ENCODE measurements around the gene GADL1. TPM values are rescaled to one million over a fixed set of nuclear protein-coding genes. Genes with fewer than 3 reads are reported as not detected.

The GADL1 gene
- total RNA-seq, 1 experiment from 2014 or later = not detected

- no peak for DNase-seq (ENCODE audit: low spot score)
Observed at GRCh38 chr3:30875505-30875904, 19.0 kb downstream of the GADL1 start.

- no peak for DNase-seq (ENCODE audit: low spot score)
Observed at GRCh38 chr3:30873671-30874070, 20.8 kb downstream of the GADL1 start.

- no peak for DNase-seq (ENCODE audit: low spot score)
Observed at GRCh38 chr3:30872879-30873278, 21.6 kb downstream of the GADL1 start.

- no peak for DNase-seq (ENCODE audit: low spot score)
Observed at GRCh38 chr3:30871720-30872119, 22.7 kb downstream of the GADL1 start.

GRCh38 chr3:30864836-30865235 is 29.6 kb downstream of the GADL1 start:
- no peak for DNase-seq (ENCODE audit: low spot score)

- DNase-seq (ENCODE audit: low spot score) = no peak
Observed at GRCh38 chr3:30864132-30864531, 30.3 kb downstream of the GADL1 start.

- DNase-seq (ENCODE audit: low spot score) = no peak
Observed at GRCh38 chr3:30862004-30862403, 32.5 kb downstream of the GADL1 start.

- DNase-seq (ENCODE audit: low spot score) = no peak
Observed at GRCh38 chr3:30858894-30859389, 35.5 kb downstream of the GADL1 start.

- no peak for DNase-seq (ENCODE audit: low spot score)
Observed at GRCh38 chr3:30855400-30856292, 38.8 kb downstream of the GADL1 start.

- DNase-seq (ENCODE audit: low spot score) = no peak
Observed at GRCh38 chr3:30852833-30853232, 41.6 kb downstream of the GADL1 start.

GRCh38 chr3:30848087-30848779 is 46.2 kb downstream of the GADL1 start:
- DNase-seq (ENCODE audit: low spot score) = no peak

- DNase-seq (ENCODE audit: low spot score) = no peak
Observed at GRCh38 chr3:30847592-30847991, 46.9 kb downstream of the GADL1 start.

- DNase-seq (ENCODE audit: low spot score) = no peak
Observed at GRCh38 chr3:30845606-30846005, 48.9 kb downstream of the GADL1 start.

GRCh38 chr3:30843877-30844276 is 50.6 kb downstream of the GADL1 start:
- DNase-seq (ENCODE audit: low spot score) = no peak

- no peak for DNase-seq (ENCODE audit: low spot score)
Observed at GRCh38 chr3:30836141-30836540, 58.3 kb downstream of the GADL1 start.

- DNase-seq (ENCODE audit: low spot score) = no peak
Observed at GRCh38 chr3:30835667-30836066, 58.8 kb downstream of the GADL1 start.

- DNase-seq (ENCODE audit: low spot score) = no peak
Observed at GRCh38 chr3:30832961-30833575, 61.4 kb downstream of the GADL1 start.

- DNase-seq (ENCODE audit: low spot score) = no peak
Observed at GRCh38 chr3:30827080-30827479, 67.4 kb downstream of the GADL1 start.

- DNase-seq (ENCODE audit: low spot score) = no peak
Observed at GRCh38 chr3:30826531-30826942, 67.9 kb downstream of the GADL1 start.

- no peak for DNase-seq (ENCODE audit: low spot score)
Observed at GRCh38 chr3:30819067-30819798, 75.2 kb downstream of the GADL1 start.

GRCh38 chr3:30813734-30814133 is 80.7 kb downstream of the GADL1 start:
- DNase-seq (ENCODE audit: low spot score) = no peak

Data from HT-29 (cell line).